IPS DF 6.9 (cell line): Measurements from ENCODE around the gene TMEM87B.
"Not testable (repeated sequence)": the region's sequence is repeated elsewhere in the genome, so short reads cannot be mapped to it uniquely, and the experiment has no call there.

ENCODE experiments used
- DNase-seq: peaks from one replicate; pipeline ENCODE4 v3.0.0-alpha.2; 2013; ENCODE audit warnings: low read depth, low spot score
- H3K27ac ChIP-seq: one replicate; pipeline ENCODE4 v1.5.1; 2013; ENCODE audit warnings: low read length, control low read depth
- H3K27me3 ChIP-seq: 2 replicates; pipeline ENCODE4 v1.6.1; 2013; ENCODE audit warnings: mild to moderate bottlenecking, low read length; ENCODE audit not compliant: control insufficient read depth, insufficient read depth
- H3K36me3 ChIP-seq: 2 replicates; pipeline ENCODE4 v1.6.1; 2013; ENCODE audit warnings: low read length; ENCODE audit not compliant: control insufficient read depth, insufficient read depth
- H3K4me1 ChIP-seq: 2 replicates; pipeline ENCODE4 v1.6.1; 2013; ENCODE audit warnings: low read length; ENCODE audit not compliant: control insufficient read depth, insufficient read depth
- H3K4me3 ChIP-seq: 2 replicates; pipeline ENCODE4 v1.5.1; 2013; ENCODE audit warnings: mild to moderate bottlenecking, low read length
- H3K9me3 ChIP-seq: 2 replicates; pipeline ENCODE4 v1.6.1; 2013; ENCODE audit warnings: low read length, inconsistent platforms; ENCODE audit not compliant: control insufficient read depth, insufficient read depth
- WGBS: extraction: QIAGEN DNeasy Blood & Tissue Kit; methylation state at CpG from one replicate; pipeline ENCODE4 v1.1.7; 2013; ENCODE audit warnings: mixed read lengths, missing lambda C conversion rate; ENCODE audit not compliant: insufficient read length, insufficient coverage; 5-methylcytosine and 5-hydroxymethylcytosine counted together

Gene TMEM87B

DNA sequence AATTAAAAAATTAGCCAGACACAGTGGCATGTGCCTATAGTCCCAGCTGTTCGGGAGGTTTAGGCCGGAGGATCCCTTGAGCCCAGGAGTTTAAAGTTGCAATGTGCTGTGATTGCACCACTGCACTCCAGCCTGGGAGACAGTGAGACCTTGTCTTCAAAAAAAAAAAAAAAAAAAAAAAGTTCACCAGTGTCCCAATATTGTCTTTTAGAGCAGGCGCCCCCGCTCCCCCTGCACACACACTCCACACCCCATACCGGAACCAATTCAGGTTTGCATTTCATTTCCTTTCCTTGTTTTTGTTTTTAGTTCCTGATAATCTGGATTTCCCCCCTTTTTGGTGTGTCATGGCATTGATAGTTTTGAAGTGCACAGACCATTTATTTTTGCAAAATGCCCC, 10.4 kb downstream of the TMEM87B start:
- no peaks in the 10 kb centered on the region for H3K9me3 ChIP-seq
- no peaks in the 10 kb centered on the region for H3K36me3 ChIP-seq
- WGBS, result no CpG with 5 or more reads among the region's 5 CpGs
- no peaks in the 10 kb centered on the region for H3K27me3 ChIP-seq
- no peaks in the 10 kb centered on the region for H3K4me1 ChIP-seq
- DNase-seq, result no peak
- H3K4me3 ChIP-seq, result no peak overlapping the region
- H3K27ac ChIP-seq, result no peak overlapping the region

DNA sequence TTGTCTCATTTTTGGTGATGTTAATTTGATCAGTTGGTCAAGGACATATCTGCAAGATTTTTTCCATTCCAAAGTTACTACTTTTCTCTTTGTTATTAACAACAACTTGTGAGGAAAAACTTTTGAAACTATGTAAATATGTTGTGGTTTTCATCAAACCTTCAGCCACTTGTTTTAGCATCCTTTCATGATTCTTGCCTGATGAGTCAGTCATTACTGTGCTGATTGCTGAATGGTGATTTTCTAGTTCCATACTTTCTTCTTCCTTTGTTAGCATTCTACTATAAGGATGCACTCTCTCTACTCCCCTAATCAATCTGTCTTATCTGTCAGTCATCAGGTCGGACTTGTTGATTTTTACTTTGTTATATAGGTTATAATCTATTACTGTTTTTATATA, 10.9 kb downstream of the TMEM87B start:
- H3K27me3 ChIP-seq, result no peaks in the 10 kb centered on the region
- no peak overlapping the region for H3K27ac ChIP-seq
- no peak for DNase-seq
- H3K36me3 ChIP-seq, result no peaks in the 10 kb centered on the region
- no CpG with 5 or more reads among the region's 1 CpG for WGBS
- no peaks in the 10 kb centered on the region for H3K4me1 ChIP-seq
- no peak overlapping the region for H3K4me3 ChIP-seq
- no peaks in the 10 kb centered on the region for H3K9me3 ChIP-seq

DNA sequence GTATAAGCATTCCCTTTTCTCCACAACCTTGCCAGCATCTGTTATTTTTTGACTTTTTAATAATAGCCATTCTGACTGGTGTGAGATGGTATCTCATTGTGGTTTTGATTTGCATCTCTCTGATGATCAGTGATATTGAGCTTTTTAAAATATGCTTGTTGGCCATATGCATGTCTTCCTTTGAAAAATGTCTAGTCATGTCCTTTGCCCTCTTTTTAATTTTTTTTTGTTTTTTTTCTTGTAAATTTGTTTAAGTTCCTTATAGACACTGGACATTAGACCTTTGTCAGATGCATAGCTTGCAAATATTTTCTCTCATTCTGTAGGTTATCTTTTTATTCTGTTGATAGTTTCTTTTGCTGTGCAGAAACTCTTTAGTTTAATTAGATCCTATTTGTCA, 14.7 kb downstream of the TMEM87B start:
- not testable (repeated sequence) for H3K4me1 ChIP-seq, H3K9me3 ChIP-seq, H3K27me3 ChIP-seq, DNase-seq, H3K27ac ChIP-seq, H3K36me3 ChIP-seq, H3K4me3 ChIP-seq

DNA sequence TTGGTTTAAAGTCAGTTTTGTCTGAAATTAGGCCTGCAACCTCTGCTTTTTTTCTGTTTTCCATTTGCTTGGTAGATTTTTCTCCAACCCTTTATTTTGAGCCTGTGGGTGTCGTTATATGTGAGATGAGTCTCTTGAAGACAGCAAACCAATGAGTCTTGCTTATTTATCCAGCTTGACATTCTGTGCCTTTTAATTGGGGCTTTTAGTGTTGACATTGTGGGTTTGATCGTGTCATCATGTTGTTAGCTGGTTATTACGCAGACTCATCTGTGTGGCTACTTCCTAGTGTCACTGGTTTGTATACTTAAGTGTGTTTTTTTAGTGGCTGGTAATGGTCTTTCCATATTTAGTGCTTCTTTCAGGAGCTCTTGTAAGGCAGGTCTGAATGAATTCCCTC, 18.8 kb downstream of the TMEM87B start:
- no peak for DNase-seq
- Histone ChIP-seq H3K27ac (no peak overlapping the region), H3K27me3 (no peaks in the 10 kb centered on the region), H3K4me3 (no peak overlapping the region), H3K36me3 (no peaks in the 10 kb centered on the region), H3K4me1 (no peaks in the 10 kb centered on the region; the same call in 1 of the 2 replicates), H3K9me3 (no peaks in the 10 kb centered on the region)
- no CpG with 5 or more reads among the region's 3 CpGs for WGBS

DNA sequence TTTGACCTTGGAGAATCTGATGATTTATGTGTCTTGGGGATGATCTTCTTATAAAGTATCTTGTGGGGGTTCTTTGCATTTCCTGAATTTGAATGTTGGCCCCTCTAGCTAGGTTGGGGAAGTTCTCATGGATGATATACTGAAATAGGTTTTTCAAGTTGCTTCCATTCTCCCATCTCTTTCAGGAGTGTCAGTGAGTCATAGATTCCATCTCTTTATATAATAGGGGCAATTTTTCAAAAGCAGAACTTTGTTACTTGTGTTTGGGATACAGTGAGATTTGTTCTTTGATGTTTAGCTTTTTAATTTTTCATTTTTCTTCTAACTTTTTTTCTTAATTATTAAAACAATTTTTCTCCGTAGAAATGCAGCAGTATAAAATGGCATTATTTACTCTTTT, 19.4 kb downstream of the TMEM87B start:
- no peaks in the 10 kb centered on the region; the same call in 1 of the 2 replicates for H3K4me1 ChIP-seq
- WGBS, result no CpG with 5 or more reads among the region's 1 CpG
- H3K4me3 ChIP-seq, result no peak overlapping the region
- no peaks in the 10 kb centered on the region for H3K9me3 ChIP-seq
- no peaks in the 10 kb centered on the region for H3K36me3 ChIP-seq
- DNase-seq, result no peak
- no peaks in the 10 kb centered on the region for H3K27me3 ChIP-seq
- H3K27ac ChIP-seq, result no peak overlapping the region

DNA sequence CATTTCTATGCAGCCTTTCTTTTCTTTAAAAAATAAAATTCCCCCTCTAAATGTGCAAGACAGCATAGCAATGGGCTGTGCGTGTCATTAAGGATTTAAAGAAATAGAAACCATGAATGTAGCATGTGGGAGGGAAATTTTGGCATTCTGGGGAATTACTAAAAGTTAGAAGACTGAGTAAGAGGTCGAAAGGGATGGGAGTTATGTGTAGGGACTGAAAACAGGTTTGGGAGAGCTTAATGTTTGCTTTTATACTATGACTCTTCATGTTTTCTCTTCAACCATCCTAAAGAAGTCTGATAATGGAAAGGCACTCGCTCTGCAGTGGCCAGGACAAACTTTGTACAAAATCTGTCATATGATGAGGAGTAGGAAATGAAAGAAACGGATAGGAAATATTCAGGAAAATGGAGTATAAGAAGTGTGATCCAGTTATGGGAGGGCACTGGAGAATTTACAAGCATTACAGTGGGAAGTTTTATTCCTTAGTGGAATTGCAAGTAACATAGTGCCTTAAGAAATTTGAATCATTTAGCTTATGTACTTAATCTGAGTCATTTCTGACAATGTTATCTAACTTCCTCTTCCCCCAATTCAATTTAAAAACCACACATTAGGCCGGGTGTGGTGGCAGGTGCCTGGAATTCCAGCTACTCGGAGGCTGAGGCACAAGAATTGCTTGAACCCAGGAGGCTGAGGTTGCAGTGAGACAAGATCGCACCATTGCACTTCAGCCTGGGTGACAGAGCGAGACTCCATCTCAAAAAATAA, 20.6 kb downstream of the TMEM87B start:
- Histone ChIP-seq H3K27me3 (no peaks in the 10 kb centered on the region), H3K36me3 (no peaks in the 10 kb centered on the region), H3K27ac (no peak overlapping the region), H3K4me3 (no peak overlapping the region), H3K9me3 (no peaks in the 10 kb centered on the region), H3K4me1 (no peaks in the 10 kb centered on the region; the same call in 1 of the 2 replicates)
- 100% methylated on average over 2 of the region's 8 CpGs for WGBS
- DNase-seq, result no peak

DNA sequence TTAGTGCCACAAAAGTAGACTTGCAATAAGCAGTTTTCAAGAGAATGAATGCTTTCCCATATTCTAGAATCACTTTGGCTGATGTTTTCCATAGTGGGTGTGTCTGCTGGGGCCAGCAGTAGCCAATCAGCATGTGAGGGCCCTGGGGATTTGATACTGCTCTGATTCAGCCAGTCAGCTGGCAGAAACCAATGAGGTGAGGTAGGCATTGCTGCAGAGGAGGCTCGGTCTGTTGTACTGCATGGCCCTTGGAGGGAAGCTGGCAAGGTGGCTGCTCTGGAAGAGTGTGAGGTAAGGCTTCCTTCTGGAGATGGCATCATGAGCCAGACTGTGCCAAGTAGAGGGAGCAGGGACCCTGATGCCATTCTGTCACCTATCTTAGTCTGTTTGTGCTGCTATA, 22.7 kb downstream of the TMEM87B start:
- no peak overlapping the region for H3K27ac ChIP-seq
- no peak overlapping the region for H3K4me3 ChIP-seq
- no peaks in the 10 kb centered on the region for H3K9me3 ChIP-seq
- H3K36me3 ChIP-seq, result no peaks in the 10 kb centered on the region
- H3K4me1 ChIP-seq, result no peaks in the 10 kb centered on the region; the same call in 1 of the 2 replicates
- no peak for DNase-seq
- no CpG with 5 or more reads among the region's 1 CpG for WGBS
- H3K27me3 ChIP-seq, result no peaks in the 10 kb centered on the region

DNA sequence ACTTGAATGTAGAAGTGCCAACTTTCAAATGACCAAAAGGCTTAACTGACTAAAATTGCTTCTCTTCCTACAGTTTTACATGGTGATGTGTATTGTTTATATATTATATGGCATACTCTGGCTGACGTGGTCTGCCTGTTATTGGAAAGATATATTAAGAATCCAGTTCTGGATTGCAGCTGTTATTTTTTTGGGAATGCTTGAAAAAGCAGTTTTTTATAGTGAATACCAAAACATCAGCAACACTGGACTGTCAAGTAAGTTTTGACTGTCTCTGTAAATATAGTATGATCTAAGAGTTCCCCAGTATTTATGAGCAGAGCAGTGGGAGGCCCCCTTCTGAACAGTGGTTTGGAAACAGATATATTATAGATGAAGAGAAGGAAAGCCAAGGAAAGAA, 26.2 kb downstream of the TMEM87B start:
- no peak overlapping the region for H3K27ac ChIP-seq
- no CpG with 5 or more reads among the region's 1 CpG for WGBS
- DNase-seq, result no peak
- H3K4me1 ChIP-seq, result no peaks in the 10 kb centered on the region; the same call in 1 of the 2 replicates
- H3K9me3 ChIP-seq, result no peaks in the 10 kb centered on the region
- no peaks in the 10 kb centered on the region for H3K27me3 ChIP-seq
- H3K4me3 ChIP-seq, result no peak overlapping the region
- H3K36me3 ChIP-seq, result no peaks in the 10 kb centered on the region; the same call in 1 of the 2 replicates

DNA sequence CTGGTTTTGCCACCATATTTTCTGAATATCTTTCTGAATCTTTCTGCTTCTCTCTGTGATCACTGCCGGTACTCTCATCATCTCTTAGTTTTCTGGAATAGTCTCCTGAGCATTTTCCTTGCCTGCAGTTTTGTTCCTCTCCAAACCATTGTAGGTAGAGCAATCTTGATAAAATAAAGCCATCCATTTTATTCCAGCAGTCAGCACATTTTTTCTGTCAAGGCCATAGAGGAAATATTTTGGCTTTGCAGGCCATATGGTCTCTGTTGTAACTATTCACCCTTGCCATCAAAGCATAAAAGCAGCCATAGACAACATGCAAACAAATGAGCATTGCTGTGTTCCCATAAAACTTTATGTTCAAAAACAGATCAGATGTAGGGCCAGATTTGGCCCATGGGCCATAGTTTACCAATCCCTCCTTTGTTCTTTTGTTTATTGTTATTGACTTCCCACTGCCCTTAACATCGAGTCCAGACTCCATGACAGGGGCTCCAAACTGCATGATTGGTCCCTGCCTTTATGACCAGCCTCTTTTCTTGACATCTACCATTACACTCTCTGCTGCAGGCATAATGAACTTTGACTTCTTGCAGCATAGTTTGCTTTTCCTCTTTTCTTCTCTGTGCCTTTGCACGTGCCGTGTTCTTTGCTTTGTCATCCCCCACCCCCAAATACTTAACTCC, 29.8 kb downstream of the TMEM87B start:
- DNase-seq, result no peak
- Histone ChIP-seq H3K27me3 (no peaks in the 10 kb centered on the region), H3K4me3 (no peak overlapping the region), H3K27ac (no peak overlapping the region), H3K9me3 (no peaks in the 10 kb centered on the region), H3K4me1 (no peaks in the 10 kb centered on the region), H3K36me3 (no peaks in the 10 kb centered on the region; the same call in 1 of the 2 replicates)
- no CpG with 5 or more reads among the region's 4 CpGs for WGBS

DNA sequence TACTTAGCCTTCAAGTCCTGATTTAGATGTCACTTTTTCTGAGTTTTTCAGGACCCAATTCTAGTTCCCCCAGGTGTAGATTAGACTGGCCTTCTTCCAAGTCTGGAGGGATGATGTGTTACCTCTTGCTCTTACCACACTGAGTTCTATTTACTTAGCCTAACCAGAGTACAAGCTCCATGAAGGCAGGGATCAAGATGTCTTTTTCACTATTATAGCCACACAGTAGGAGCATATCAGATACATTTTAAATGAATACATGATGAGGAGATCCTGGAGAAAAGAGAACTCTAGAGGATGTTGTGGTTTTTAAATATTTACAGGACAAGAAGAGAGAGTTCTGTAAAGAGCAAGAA, 30.3 kb downstream of the TMEM87B start:
- no peak overlapping the region for H3K27ac ChIP-seq
- no peaks in the 10 kb centered on the region for H3K9me3 ChIP-seq
- no peaks in the 10 kb centered on the region; the same call in 1 of the 2 replicates for H3K36me3 ChIP-seq
- no peaks in the 10 kb centered on the region for H3K27me3 ChIP-seq
- no peak overlapping the region for H3K4me3 ChIP-seq
- no peaks in the 10 kb centered on the region for H3K4me1 ChIP-seq
- DNase-seq, result no peak
